ENCODE results near the gene TYW1B.

DNA sequence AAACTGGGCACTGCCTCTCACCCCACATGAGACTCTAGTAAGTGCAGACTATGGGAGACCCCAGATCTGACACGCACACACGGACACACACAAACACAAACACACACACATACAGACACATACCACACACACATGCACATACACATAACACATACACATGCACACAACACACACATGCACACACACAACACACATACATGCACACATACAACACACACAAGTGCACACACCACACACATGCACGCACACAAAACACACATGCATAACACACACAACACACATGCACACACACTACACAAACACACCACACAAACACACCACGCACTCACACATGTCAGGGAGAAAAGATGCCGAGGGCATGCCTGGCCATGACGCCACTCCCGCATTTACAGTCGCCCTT, 205.5 kb downstream of the TYW1B start:
- TF ChIP-seq, protein P1, sequence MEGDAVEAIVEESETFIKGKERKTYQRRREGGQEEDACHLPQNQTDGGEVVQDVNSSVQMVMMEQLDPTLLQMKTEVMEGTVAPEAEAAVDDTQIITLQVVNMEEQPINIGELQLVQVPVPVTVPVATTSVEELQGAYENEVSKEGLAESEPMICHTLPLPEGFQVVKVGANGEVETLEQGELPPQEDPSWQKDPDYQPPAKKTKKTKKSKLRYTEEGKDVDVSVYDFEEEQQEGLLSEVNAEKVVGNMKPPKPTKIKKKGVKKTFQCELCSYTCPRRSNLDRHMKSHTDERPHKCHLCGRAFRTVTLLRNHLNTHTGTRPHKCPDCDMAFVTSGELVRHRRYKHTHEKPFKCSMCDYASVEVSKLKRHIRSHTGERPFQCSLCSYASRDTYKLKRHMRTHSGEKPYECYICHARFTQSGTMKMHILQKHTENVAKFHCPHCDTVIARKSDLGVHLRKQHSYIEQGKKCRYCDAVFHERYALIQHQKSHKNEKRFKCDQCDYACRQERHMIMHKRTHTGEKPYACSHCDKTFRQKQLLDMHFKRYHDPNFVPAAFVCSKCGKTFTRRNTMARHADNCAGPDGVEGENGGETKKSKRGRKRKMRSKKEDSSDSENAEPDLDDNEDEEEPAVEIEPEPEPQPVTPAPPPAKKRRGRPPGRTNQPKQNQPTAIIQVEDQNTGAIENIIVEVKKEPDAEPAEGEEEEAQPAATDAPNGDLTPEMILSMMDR (conservative IDR thresholded peaks at IDR 0.05 in 1 of 2, IDR thresholded peaks at IDR 0.05 in 1 of 2; ENCODE audit: low read depth in 1 of 2, low read length in 2 of 2), result no peak
- TF ChIP-seq EZH2 (IDR thresholded peaks at IDR 0.05; ENCODE audit: low read length, missing control alignments), result no peak

Measured in fibroblast of lung (primary cell).